ENCODE results near the gene IGSF9. TPM values are rescaled to one million over a fixed set of nuclear protein-coding genes. Genes with fewer than 3 reads are reported as not detected.

IGSF9 gene
- total and polyA plus RNA-seq, 2 donors = 1.7 to 4.1 TPM

- 75% methylated on average over 3 of the region's 3 CpGs for WGBS
- Histone ChIP-seq H3K27me3 (ENCODE audit: control insufficient read depth in 2 of 2, insufficient read depth in 1 of 2, low read length in 1 of 2) (peaks cover 0 to 2% of the 10 kb centered on the region in 2 donors), H3K36me3 (ENCODE audit: control insufficient read depth in 2 of 2, insufficient read depth in 2 of 2, low read length in 1 of 2) (no peaks in the 10 kb centered on the region), H3K4me1 (ENCODE audit: control insufficient read depth in 2 of 2, insufficient read depth in 2 of 2, low read length in 2 of 2) (no peaks in the 10 kb centered on the region), H3K27ac (ENCODE audit: low read depth in 1 of 2, low read length in 1 of 2) (no peak overlapping the region), H3K4me3 (ENCODE audit: low read length in 2 of 2) (no peak overlapping the region), H3K9me3 (ENCODE audit: control insufficient read depth in 2 of 2, insufficient read depth in 1 of 2, low read length in 1 of 2) (no peaks in the 10 kb centered on the region)
- no peak for DNase-seq (ENCODE audit: low read depth in 6 of 9, low spot score in 9 of 9)
Observed at GRCh38 chr1:159964144-159964543, 18.7 kb upstream of the IGSF9 start.

- H3K4me1 ChIP-seq (ENCODE audit: control insufficient read depth in 2 of 2, insufficient read depth in 2 of 2, low read length in 2 of 2) = no peaks in the 10 kb centered on the region
- no peak overlapping the region for H3K4me3 ChIP-seq (ENCODE audit: low read length in 2 of 2)
- DNase-seq (ENCODE audit: low read depth in 6 of 9, low spot score in 9 of 9) = no peak
- no peaks in the 10 kb centered on the region for H3K9me3 ChIP-seq (ENCODE audit: control insufficient read depth in 2 of 2, insufficient read depth in 1 of 2, low read length in 1 of 2)
- H3K27me3 ChIP-seq (ENCODE audit: control insufficient read depth in 2 of 2, insufficient read depth in 1 of 2, low read length in 1 of 2) = peaks cover 0 to 5% of the 10 kb centered on the region in 2 donors
- H3K36me3 ChIP-seq (ENCODE audit: control insufficient read depth in 2 of 2, insufficient read depth in 2 of 2, low read length in 1 of 2) = no peaks in the 10 kb centered on the region
- H3K27ac ChIP-seq (ENCODE audit: low read depth in 1 of 2, low read length in 1 of 2) = no peak overlapping the region
- 96% methylated on average over 11 of the region's 11 CpGs for WGBS
Observed at GRCh38 chr1:159962176-159962575, 16.8 kb upstream of the IGSF9 start.

GRCh38 chr1:159961636-159962035, 16.2 kb upstream of the IGSF9 start:
- Histone ChIP-seq H3K36me3 (ENCODE audit: control insufficient read depth in 2 of 2, insufficient read depth in 2 of 2, low read length in 1 of 2) (no peaks in the 10 kb centered on the region), H3K27me3 (ENCODE audit: control insufficient read depth in 2 of 2, insufficient read depth in 1 of 2, low read length in 1 of 2) (peaks cover 0 to 5% of the 10 kb centered on the region in 2 donors), H3K27ac (ENCODE audit: low read depth in 1 of 2, low read length in 1 of 2) (no peak overlapping the region), H3K9me3 (ENCODE audit: control insufficient read depth in 2 of 2, insufficient read depth in 1 of 2, low read length in 1 of 2) (no peaks in the 10 kb centered on the region), H3K4me3 (ENCODE audit: low read length in 2 of 2) (no peak overlapping the region), H3K4me1 (ENCODE audit: control insufficient read depth in 2 of 2, insufficient read depth in 2 of 2, low read length in 2 of 2) (no peaks in the 10 kb centered on the region)
- WGBS = 91% methylated on average over 15 of the region's 15 CpGs
- DNase-seq (ENCODE audit: low read depth in 6 of 9, low spot score in 9 of 9) = no peak

- Histone ChIP-seq H3K4me3 (ENCODE audit: low read length in 2 of 2) (no peak overlapping the region), H3K4me1 (ENCODE audit: control insufficient read depth in 2 of 2, insufficient read depth in 2 of 2, low read length in 2 of 2) (no peaks in the 10 kb centered on the region), H3K36me3 (ENCODE audit: control insufficient read depth in 2 of 2, insufficient read depth in 2 of 2, low read length in 1 of 2) (no peaks in the 10 kb centered on the region), H3K27me3 (ENCODE audit: control insufficient read depth in 2 of 2, insufficient read depth in 1 of 2, low read length in 1 of 2) (peaks cover 0 to 5% of the 10 kb centered on the region in 2 donors), H3K9me3 (ENCODE audit: control insufficient read depth in 2 of 2, insufficient read depth in 1 of 2, low read length in 1 of 2) (no peaks in the 10 kb centered on the region), H3K27ac (ENCODE audit: low read depth in 1 of 2, low read length in 1 of 2) (no peak overlapping the region)
- WGBS = 92% methylated on average over 5 of the region's 5 CpGs
- no peak for DNase-seq (ENCODE audit: low read depth in 6 of 9, low spot score in 9 of 9)
Observed at GRCh38 chr1:159960721-159961381, 15.4 kb upstream of the IGSF9 start.

- Histone ChIP-seq H3K27me3 (ENCODE audit: control insufficient read depth in 2 of 2, insufficient read depth in 1 of 2, low read length in 1 of 2) (peaks cover 0 to 3% of the 10 kb centered on the region in 2 donors), H3K27ac (ENCODE audit: low read depth in 1 of 2, low read length in 1 of 2) (no peak overlapping the region), H3K36me3 (ENCODE audit: control insufficient read depth in 2 of 2, insufficient read depth in 2 of 2, low read length in 1 of 2) (no peaks in the 10 kb centered on the region), H3K4me3 (ENCODE audit: low read length in 2 of 2) (no peak overlapping the region), H3K9me3 (ENCODE audit: control insufficient read depth in 2 of 2, insufficient read depth in 1 of 2, low read length in 1 of 2) (no peaks in the 10 kb centered on the region), H3K4me1 (ENCODE audit: control insufficient read depth in 2 of 2, insufficient read depth in 2 of 2, low read length in 2 of 2) (no peaks in the 10 kb centered on the region)
- WGBS = 89% methylated on average over 4 of the region's 4 CpGs
- no peak for DNase-seq (ENCODE audit: low read depth in 6 of 9, low spot score in 9 of 9)
Observed at GRCh38 chr1:159959451-159959850, 14.0 kb upstream of the IGSF9 start.

- Histone ChIP-seq H3K27ac (ENCODE audit: low read depth in 1 of 2, low read length in 1 of 2) (no peak overlapping the region), H3K36me3 (ENCODE audit: control insufficient read depth in 2 of 2, insufficient read depth in 2 of 2, low read length in 1 of 2) (no peaks in the 10 kb centered on the region), H3K4me3 (ENCODE audit: low read length in 2 of 2) (no peak overlapping the region), H3K27me3 (ENCODE audit: control insufficient read depth in 2 of 2, insufficient read depth in 1 of 2, low read length in 1 of 2) (peaks cover 0 to 3% of the 10 kb centered on the region in 2 donors), H3K9me3 (ENCODE audit: control insufficient read depth in 2 of 2, insufficient read depth in 1 of 2, low read length in 1 of 2) (no peaks in the 10 kb centered on the region), H3K4me1 (ENCODE audit: control insufficient read depth in 2 of 2, insufficient read depth in 2 of 2, low read length in 2 of 2) (no peaks in the 10 kb centered on the region)
- 93% methylated on average over 3 of the region's 3 CpGs for WGBS
- DNase-seq (ENCODE audit: low read depth in 6 of 9, low spot score in 9 of 9) = no peak
Observed at GRCh38 chr1:159958719-159959380, 13.4 kb upstream of the IGSF9 start.

- no peaks in the 10 kb centered on the region for H3K4me1 ChIP-seq (ENCODE audit: control insufficient read depth in 2 of 2, insufficient read depth in 2 of 2, low read length in 2 of 2)
- no peaks in the 10 kb centered on the region for H3K36me3 ChIP-seq (ENCODE audit: control insufficient read depth in 2 of 2, insufficient read depth in 2 of 2, low read length in 1 of 2)
- 74% methylated on average over 9 of the region's 9 CpGs for WGBS
- DNase-seq (ENCODE audit: low read depth in 6 of 9, low spot score in 9 of 9) = no peak
- no peaks in the 10 kb centered on the region for H3K9me3 ChIP-seq (ENCODE audit: control insufficient read depth in 2 of 2, insufficient read depth in 1 of 2, low read length in 1 of 2)
- H3K27ac ChIP-seq (ENCODE audit: low read depth in 1 of 2, low read length in 1 of 2) = no peak overlapping the region
- H3K27me3 ChIP-seq (ENCODE audit: control insufficient read depth in 2 of 2, insufficient read depth in 1 of 2, low read length in 1 of 2) = peaks cover 0 to 4% of the 10 kb centered on the region in 2 donors
- H3K4me3 ChIP-seq (ENCODE audit: low read length in 2 of 2) = no peak overlapping the region
Observed at GRCh38 chr1:159957824-159958268, 12.4 kb upstream of the IGSF9 start.

- Histone ChIP-seq H3K36me3 (ENCODE audit: control insufficient read depth in 2 of 2, insufficient read depth in 2 of 2, low read length in 1 of 2) (no peaks in the 10 kb centered on the region), H3K27ac (ENCODE audit: low read depth in 1 of 2, low read length in 1 of 2) (no peak overlapping the region), H3K4me3 (ENCODE audit: low read length in 2 of 2) (no peak overlapping the region), H3K9me3 (ENCODE audit: control insufficient read depth in 2 of 2, insufficient read depth in 1 of 2, low read length in 1 of 2) (no peaks in the 10 kb centered on the region), H3K27me3 (ENCODE audit: control insufficient read depth in 2 of 2, insufficient read depth in 1 of 2, low read length in 1 of 2) (peaks cover 0 to 11% of the 10 kb centered on the region in 2 donors), H3K4me1 (ENCODE audit: control insufficient read depth in 2 of 2, insufficient read depth in 2 of 2, low read length in 2 of 2) (peaks cover 0 to 1% of the 10 kb centered on the region in 2 donors)
- no peak for DNase-seq (ENCODE audit: low read depth in 6 of 9, low spot score in 9 of 9)
- 94% methylated on average over 3 of the region's 3 CpGs for WGBS
Observed at GRCh38 chr1:159955456-159955855, 10.0 kb upstream of the IGSF9 start.
